Mucosa of rectum (tissue), 2 donors: ENCODE data around the gene PI4K2A.
"Not testable (repeated sequence)": the region's sequence is repeated elsewhere in the genome, so short reads cannot be mapped to it uniquely, and the experiment has no call there.

Source experiments
- H3K27ac ChIP-seq, 2 donors: one replicate each; pipeline ENCODE4 v1.7.0; 2013; ENCODE audit warnings: inconsistent platforms in 2 of 2, low read depth in 2 of 2, low read length in 2 of 2
- H3K27me3 ChIP-seq, 2 donors: one replicate each; pipeline ENCODE4 v1.7.0; 2013; ENCODE audit warnings: low read length in 2 of 2; ENCODE audit not compliant: control insufficient read depth in 2 of 2, insufficient read depth in 2 of 2
- H3K36me3 ChIP-seq, 2 donors: one replicate each; pipeline ENCODE4 v1.7.0; 2013; ENCODE audit warnings: low read length in 2 of 2; ENCODE audit not compliant: control insufficient read depth in 2 of 2, insufficient read depth in 2 of 2
- H3K4me1 ChIP-seq, 2 donors: one replicate each; pipeline ENCODE4 v1.7.0; 2013; ENCODE audit warnings: low read length in 2 of 2, mild to moderate bottlenecking in 1 of 2; ENCODE audit not compliant: control insufficient read depth in 2 of 2, insufficient read depth in 2 of 2
- H3K4me3 ChIP-seq, 2 donors: one replicate each; pipeline ENCODE4 v1.7.0; 2013; ENCODE audit warnings: low read length in 2 of 2
- H3K9ac ChIP-seq, 2 donors: one replicate each; pipeline ENCODE4 v1.7.0; 2013; ENCODE audit warnings: low read length in 2 of 2, low read depth in 1 of 2, mild to moderate bottlenecking in 1 of 2
- H3K9me3 ChIP-seq, 2 donors: one replicate each; pipeline ENCODE4 v1.7.0; 2013; ENCODE audit warnings: low read length in 2 of 2; ENCODE audit not compliant: control insufficient read depth in 2 of 2
- donor health status: healthy.
- donor health status: Normal muscosa, but diverticular disease.

PI4K2A gene

GRCh38 chr10:97667463-97667862 lies 27.0 kb downstream of the PI4K2A start:
- Histone ChIP-seq H3K9ac (no peak overlapping the region), H3K27ac (no peak overlapping the region), H3K4me1 (peaks cover 12 to 15% of the 10 kb centered on the region in 2 donors), H3K36me3 (peaks cover 0 to 21% of the 10 kb centered on the region in 2 donors), H3K9me3 (no peaks in the 10 kb centered on the region), H3K27me3 (no peaks in the 10 kb centered on the region), H3K4me3 (no peak overlapping the region)

GRCh38 chr10:97669571-97669970 lies 29.1 kb downstream of the PI4K2A start:
- H3K4me1 ChIP-seq = peaks cover 4 to 6% of the 10 kb centered on the region in 2 donors
- H3K27ac ChIP-seq = no peak overlapping the region
- H3K9ac ChIP-seq = no peak overlapping the region
- no peaks in the 10 kb centered on the region for H3K27me3 ChIP-seq
- H3K9me3 ChIP-seq = no peaks in the 10 kb centered on the region
- H3K36me3 ChIP-seq = peaks cover 13 to 31% of the 10 kb centered on the region in 2 donors
- H3K4me3 ChIP-seq = no peak overlapping the region

- Histone ChIP-seq H3K4me1 (peaks cover 0 to 2% of the 10 kb centered on the region in 2 donors), H3K9me3 (no peaks in the 10 kb centered on the region), H3K27me3 (no peaks in the 10 kb centered on the region), H3K9ac (no peak overlapping the region), H3K27ac (no peak overlapping the region), H3K36me3 (peaks cover 44 to 46% of the 10 kb centered on the region in 2 donors), H3K4me3 (no peak overlapping the region)
Measured at GRCh38 chr10:97673736-97674525, 33.5 kb downstream of the PI4K2A start.

GRCh38 chr10:97675222-97675621 lies 34.8 kb downstream of the PI4K2A start:
- Histone ChIP-seq H3K27ac (no peak overlapping the region), H3K9me3 (no peaks in the 10 kb centered on the region), H3K4me3 (no peak overlapping the region), H3K4me1 (peaks cover 0 to 2% of the 10 kb centered on the region in 2 donors), H3K36me3 (peaks cover 46 to 53% of the 10 kb centered on the region in 2 donors), H3K9ac (no peak overlapping the region), H3K27me3 (no peaks in the 10 kb centered on the region)

- Histone ChIP-seq H3K4me1 (peaks cover 2 to 4% of the 10 kb centered on the region in 2 donors), H3K9me3 (no peaks in the 10 kb centered on the region), H3K36me3 (peaks cover 43 to 53% of the 10 kb centered on the region in 2 donors), H3K27me3 (no peaks in the 10 kb centered on the region), H3K27ac (no peak overlapping the region), H3K9ac (peak overlapping the region in 1 of 2 donors; percentile 32), H3K4me3 (no peak overlapping the region)
Measured at GRCh38 chr10:97676770-97677581, 36.5 kb downstream of the PI4K2A start.

DNA sequence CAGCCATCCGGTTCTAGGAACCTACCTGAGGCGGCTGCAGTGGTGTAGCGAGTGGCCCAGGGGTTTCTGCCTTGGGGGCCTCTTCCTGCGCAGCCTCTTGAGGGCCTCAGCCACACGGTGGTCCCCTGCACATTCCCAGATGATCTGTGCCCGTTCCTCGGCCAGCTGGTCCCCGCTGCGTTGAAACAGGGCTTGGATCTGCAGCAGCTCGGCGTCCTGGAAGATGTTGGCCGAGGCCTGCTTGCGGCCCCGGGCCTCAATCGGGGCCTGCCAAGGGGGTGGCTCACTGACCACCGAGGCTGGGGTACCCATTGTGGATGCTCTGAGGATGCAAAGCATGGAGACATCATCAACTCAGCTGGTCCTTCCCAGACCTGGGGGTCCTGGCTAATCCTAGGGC lies 39.1 kb downstream of the PI4K2A start:
- H3K4me1 ChIP-seq = peaks cover 15 to 25% of the 10 kb centered on the region in 2 donors
- no peaks in the 10 kb centered on the region for H3K27me3 ChIP-seq
- no peak overlapping the region for H3K27ac ChIP-seq
- peaks cover 31 to 40% of the 10 kb centered on the region in 2 donors for H3K36me3 ChIP-seq
- no peak overlapping the region for H3K4me3 ChIP-seq
- H3K9ac ChIP-seq = no peak overlapping the region
- H3K9me3 ChIP-seq = no peaks in the 10 kb centered on the region

- Histone ChIP-seq H3K27me3 (no peaks in the 10 kb centered on the region), H3K9me3 (no peaks in the 10 kb centered on the region), H3K4me3 (peak overlapping the region in 1 of 2 donors; percentile 8), H3K36me3 (peaks cover 13 to 23% of the 10 kb centered on the region in 2 donors), H3K27ac (peak overlapping the region; percentile 97), H3K4me1 (peaks cover 22 to 38% of the 10 kb centered on the region in 2 donors), H3K9ac (peak overlapping the region in 1 of 2 donors; percentile 61)
Measured at GRCh38 chr10:97682042-97682441, 41.6 kb downstream of the PI4K2A start.

DNA sequence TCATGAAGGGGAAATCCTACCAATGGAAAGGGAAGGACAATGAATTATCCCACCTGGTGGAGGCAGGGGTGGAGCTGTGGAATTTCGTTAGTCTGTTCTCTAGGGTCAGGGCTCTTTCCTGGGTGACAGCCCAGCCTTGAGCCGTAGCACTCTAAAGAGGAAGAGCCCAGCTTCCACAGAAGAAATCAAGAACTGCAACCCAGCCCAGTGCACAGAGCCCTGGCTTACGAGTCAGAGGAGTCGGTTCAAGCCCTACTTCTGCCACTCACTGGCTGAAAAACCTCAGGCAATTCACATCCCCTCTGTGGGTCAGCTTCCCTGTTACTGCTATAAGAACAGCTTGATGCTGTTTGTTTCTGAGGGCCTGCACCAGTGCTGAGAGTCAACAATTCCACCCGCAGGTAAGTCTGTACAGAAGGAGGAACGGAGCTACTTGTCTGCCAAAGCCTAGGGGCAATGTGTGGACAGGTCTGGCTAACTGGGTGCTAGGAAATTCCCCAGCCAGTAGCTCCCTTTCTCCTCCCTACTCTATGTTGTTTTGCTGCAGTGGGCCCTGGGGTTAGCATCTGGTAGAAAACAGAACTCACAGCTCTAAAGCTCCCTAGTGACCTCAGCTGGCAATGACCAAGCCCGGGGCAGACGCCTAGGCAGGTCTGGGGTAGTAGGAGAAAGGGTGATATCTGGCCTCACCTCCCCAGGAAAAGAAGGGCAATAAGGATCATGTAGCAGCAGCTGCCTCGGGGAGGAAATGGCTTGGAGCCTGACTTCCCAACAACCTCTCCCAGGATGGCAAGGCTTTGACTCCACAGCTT lies 43.3 kb downstream of the PI4K2A start:
- Histone ChIP-seq H3K9me3 (no peaks in the 10 kb centered on the region), H3K9ac (peak overlapping the region; percentile 54 to 99), H3K36me3 (peaks cover 0 to 9% of the 10 kb centered on the region in 2 donors), H3K27ac (peak overlapping the region; percentile 97), H3K4me3 (peak overlapping the region; percentile 95 to 97), H3K4me1 (peaks cover 29 to 51% of the 10 kb centered on the region in 2 donors), H3K27me3 (no peaks in the 10 kb centered on the region)

DNA sequence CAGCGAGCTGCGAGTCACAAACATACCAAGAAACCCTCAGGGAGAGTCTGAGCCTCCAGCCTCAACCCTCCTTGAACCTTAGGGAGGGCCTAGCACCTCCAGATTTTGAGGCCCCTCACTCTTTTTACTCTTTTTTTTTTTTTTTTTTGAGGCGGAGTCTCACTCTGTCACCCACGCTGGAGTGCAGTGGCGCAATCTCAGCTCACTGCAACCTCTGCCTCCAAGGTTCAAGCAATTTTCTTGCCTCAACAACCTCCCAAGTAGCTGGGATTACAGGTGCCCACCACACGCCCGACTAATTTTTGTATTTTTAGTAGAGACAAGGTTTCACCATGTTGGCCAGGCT lies 43.9 kb downstream of the PI4K2A start:
- not testable (repeated sequence) for H3K9me3 ChIP-seq, H3K36me3 ChIP-seq, H3K27me3 ChIP-seq
- peak overlapping the region; percentile 97 for H3K27ac ChIP-seq
- peaks cover 29 to 51% of the 10 kb centered on the region in 2 donors for H3K4me1 ChIP-seq
- H3K9ac ChIP-seq = peak overlapping the region; percentile 97 to 99
- peak overlapping the region; percentile 95 to 97 for H3K4me3 ChIP-seq
